Left ventricle myocardium inferior (tissue), 1 donor: ENCODE results near the gene PRXL2C. TPM values are rescaled to one million over a fixed set of nuclear protein-coding genes. Genes with fewer than 3 reads are reported as not detected.
"Not testable (repeated sequence)": the region's sequence is repeated elsewhere in the genome, so short reads cannot be mapped to it uniquely, and the experiment has no call there.

Experiments used
- DNase-seq: peaks from one replicate; pipeline ENCODE4 v3.0.0-alpha.2; 2020
- H3K27ac ChIP-seq: fragments of 200-600 bp; replicated peaks from 2 replicates; pipeline ENCODE4 v1.8.0; 2021
- H3K27me3 ChIP-seq: fragments of 200-600 bp; 2 replicates; pipeline ENCODE4 v1.8.0; 2021; ENCODE audit warnings: low read depth
- H3K36me3 ChIP-seq: fragments of 200-600 bp; 2 replicates; pipeline ENCODE4 v1.8.0; 2021
- H3K4me1 ChIP-seq: fragments of 200-600 bp; 2 replicates; pipeline ENCODE4 v1.8.0; 2021
- H3K4me3 ChIP-seq: fragments of 200-600 bp; 2 replicates; pipeline ENCODE4 v1.8.0; 2021; ENCODE audit warnings: mild to moderate bottlenecking, moderate library complexity
- H3K9me3 ChIP-seq: fragments of 200-600 bp; replicated peaks from 2 replicates; pipeline ENCODE4 v1.8.0; 2021
- intact Hi-C: fragments of 100-400 bp; cut with micrococcal nuclease; formaldehyde crosslinking; loops from one replicate; pipeline ENCODE4 v1.11.0; 2022
- total RNA-seq: library from RNA; stranded (reverse); fragmentation: NEBNext Ultra II Directional; extraction: Animal tissue kit (Norgen Biotek cat#: 25700); gene quantifications from one replicate; pipeline ENCODE4 v1.2.1, GENCODE V29; 2021
- TF ChIP-seq, protein P1 (sequence below): fragments of 200-600 bp; IDR thresholded peaks from 2 replicates; pipeline ENCODE4 v1.8.0; 2021; ENCODE audit warnings: antibody characterized with exemption, mild to moderate bottlenecking, borderline replicate concordance
- donor health status: DM: no; HTN: yes; CAD: no; lungs with severe emphysema.

Gene PRXL2C
- total RNA-seq, 1 donor from 2014 or later = 26.8 TPM

- no peaks in the 10 kb centered on the region for H3K27me3 ChIP-seq
- peaks cover 15% of the 10 kb centered on the region for H3K4me1 ChIP-seq
- intact Hi-C loops = no loop called here
- H3K9me3 ChIP-seq = no peaks in the 10 kb centered on the region
- no peak for DNase-seq
- no peak overlapping the region for H3K27ac ChIP-seq
- TF ChIP-seq, protein P1, sequence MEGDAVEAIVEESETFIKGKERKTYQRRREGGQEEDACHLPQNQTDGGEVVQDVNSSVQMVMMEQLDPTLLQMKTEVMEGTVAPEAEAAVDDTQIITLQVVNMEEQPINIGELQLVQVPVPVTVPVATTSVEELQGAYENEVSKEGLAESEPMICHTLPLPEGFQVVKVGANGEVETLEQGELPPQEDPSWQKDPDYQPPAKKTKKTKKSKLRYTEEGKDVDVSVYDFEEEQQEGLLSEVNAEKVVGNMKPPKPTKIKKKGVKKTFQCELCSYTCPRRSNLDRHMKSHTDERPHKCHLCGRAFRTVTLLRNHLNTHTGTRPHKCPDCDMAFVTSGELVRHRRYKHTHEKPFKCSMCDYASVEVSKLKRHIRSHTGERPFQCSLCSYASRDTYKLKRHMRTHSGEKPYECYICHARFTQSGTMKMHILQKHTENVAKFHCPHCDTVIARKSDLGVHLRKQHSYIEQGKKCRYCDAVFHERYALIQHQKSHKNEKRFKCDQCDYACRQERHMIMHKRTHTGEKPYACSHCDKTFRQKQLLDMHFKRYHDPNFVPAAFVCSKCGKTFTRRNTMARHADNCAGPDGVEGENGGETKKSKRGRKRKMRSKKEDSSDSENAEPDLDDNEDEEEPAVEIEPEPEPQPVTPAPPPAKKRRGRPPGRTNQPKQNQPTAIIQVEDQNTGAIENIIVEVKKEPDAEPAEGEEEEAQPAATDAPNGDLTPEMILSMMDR = no peak
- no peak overlapping the region for H3K4me3 ChIP-seq
- peaks cover 74% of the 10 kb centered on the region for H3K36me3 ChIP-seq
These were observed 11.0 kb downstream of the PRXL2C start for GRCh38 chr9:96644137-96644536.

- Histone ChIP-seq H3K36me3 (peaks cover 48% of the 10 kb centered on the region), H3K4me1 (peaks cover 9% of the 10 kb centered on the region), H3K27ac (peak overlapping the region; percentile 57), H3K4me3 (no peak overlapping the region), H3K9me3 (no peaks in the 10 kb centered on the region), H3K27me3 (no peaks in the 10 kb centered on the region)
- intact Hi-C loops = no loop called here
- no peak for DNase-seq
- TF ChIP-seq, protein P1 = no peak
These were observed 13.6 kb downstream of the PRXL2C start for GRCh38 chr9:96641514-96641913.

- Histone ChIP-seq H3K4me1 (peaks cover 9% of the 10 kb centered on the region), H3K36me3 (peaks cover 21% of the 10 kb centered on the region), H3K9me3 (no peaks in the 10 kb centered on the region), H3K27me3 (no peaks in the 10 kb centered on the region), H3K4me3 (no peak overlapping the region), H3K27ac (no peak overlapping the region)
- no peak for DNase-seq
- intact Hi-C loops = no loop called here
- TF ChIP-seq, protein P1 = no peak
These were observed 16.3 kb downstream of the PRXL2C start for GRCh38 chr9:96638606-96639364.

GRCh38 chr9:96636368-96636767, 18.7 kb downstream of the PRXL2C start:
- Histone ChIP-seq H3K9me3 (no peaks in the 10 kb centered on the region), H3K27ac (no peak overlapping the region), H3K4me3 (no peak overlapping the region), H3K36me3 (peaks cover under 1% of the 10 kb centered on the region), H3K4me1 (peaks cover 3% of the 10 kb centered on the region), H3K27me3 (peaks cover 3% of the 10 kb centered on the region)
- TF ChIP-seq, protein P1 = no peak
- no peak for DNase-seq
- intact Hi-C loops = no loop called here

- H3K4me1 ChIP-seq, H3K27ac ChIP-seq, H3K9me3 ChIP-seq, intact Hi-C loops, DNase-seq, H3K36me3 ChIP-seq, H3K4me3 ChIP-seq: not testable (repeated sequence)
- H3K27me3 ChIP-seq = peaks cover 16% of the 10 kb centered on the region
These were observed 21.5 kb downstream of the PRXL2C start for GRCh38 chr9:96633579-96633978.

GRCh38 chr9:96626912-96627311, 28.2 kb downstream of the PRXL2C start:
- H3K27ac ChIP-seq = no peak overlapping the region
- H3K4me3 ChIP-seq = no peak overlapping the region
- TF ChIP-seq, protein P1 = no peak
- peaks cover 20% of the 10 kb centered on the region for H3K27me3 ChIP-seq
- intact Hi-C loops = no loop called here
- no peaks in the 10 kb centered on the region for H3K9me3 ChIP-seq
- H3K4me1 ChIP-seq = no peaks in the 10 kb centered on the region
- DNase-seq = no peak
- no peaks in the 10 kb centered on the region for H3K36me3 ChIP-seq
